ENCODE measurements around the gene MAN2B1. TPM values are rescaled to one million over a fixed set of nuclear protein-coding genes. Genes with fewer than 3 reads are reported as not detected.

The MAN2B1 gene
- total RNA-seq, 4 donors from 2014 or later, result 61.0 to 186 (median 88.5) TPM

Small RNAs within 50 kb of the gene (small RNA-seq; reads per million reads assigned to genes)
- gene SNORD41, result 1,359 reads per million, percentile 99 among the genes with 10 or more reads in this experiment

Other genes with a start within 250 kb of the MAN2B1 start
- gene ZNF443, start 225.7 kb downstream of the MAN2B1 start, total RNA-seq, result 1 to 10 TPM; 4.2 to 5.9 (median 4.8) TPM
- gene ZNF709, start 181.9 kb downstream of the MAN2B1 start, total RNA-seq, result 1 to 10 TPM; 1.5 to 3.1 (median 2.8) TPM
- gene ZNF564, start 115.3 kb downstream of the MAN2B1 start, total RNA-seq, result 10 to 100 TPM; 10.7 to 15.0 (median 14.3) TPM
- gene ZNF490, start 55.9 kb downstream of the MAN2B1 start, total RNA-seq, result 1 to 10 TPM; 5.7 to 9.2 (median 7.8) TPM
- 10 to 100 TPM; 21.2 to 26.0 (median 24.9) TPM for gene ZNF791, start 55.8 kb downstream of the MAN2B1 start, total RNA-seq
- 10 to 100 TPM in 1 of 4 donors, 1 to 10 TPM in 3; 5.7 to 11.6 (median 8.6) TPM for gene WDR83, start 65 bp upstream of the MAN2B1 start, total RNA-seq
- 10 to 100 TPM; 49.9 to 85.7 (median 75.7) TPM for gene DHPS, start 15.1 kb upstream of the MAN2B1 start, total RNA-seq
- not detected for gene GNG14, start 21.3 kb upstream of the MAN2B1 start, total RNA-seq
- 1 to 10 TPM; 2.6 to 3.7 (median 2.7) TPM for gene FBXW9, start 29.9 kb upstream of the MAN2B1 start, total RNA-seq
- gene TNPO2, start 57.2 kb upstream of the MAN2B1 start, total RNA-seq, result 10 to 100 TPM; 42.6 to 66.3 (median 61.3) TPM
- gene TRIR, start 67.9 kb upstream of the MAN2B1 start, total RNA-seq, result 100 to 1,000 TPM; 163 to 417 (median 304) TPM
- 10 to 100 TPM; 35.1 to 53.5 (median 43.4) TPM for gene GET3, start 70.8 kb upstream of the MAN2B1 start, total RNA-seq
- gene BEST2, start 85.0 kb upstream of the MAN2B1 start, total RNA-seq, result not detected
- 100 to 1,000 TPM in 1 of 4 donors, 10 to 100 TPM in 3; 17.1 to 290 (median 36.9) TPM for gene HOOK2, start 108.8 kb upstream of the MAN2B1 start, total RNA-seq
- gene JUNB, start 124.7 kb upstream of the MAN2B1 start, total RNA-seq, result 100 to 1,000 TPM in 3 of 4 donors, 10 to 100 TPM in 1; 77.6 to 304 (median 155) TPM
- 100 to 1,000 TPM; 124 to 217 (median 135) TPM for gene PRDX2, start 135.1 kb upstream of the MAN2B1 start, total RNA-seq
- gene THSD8, start 135.3 kb upstream of the MAN2B1 start, total RNA-seq, result 1 to 10 TPM in 1 of 4 donors, not detected in 3; 1.3 TPM
- 1 to 10 TPM; 3.6 to 7.5 (median 5.1) TPM for gene RNASEH2A, start 139.8 kb upstream of the MAN2B1 start, total RNA-seq
- gene RTBDN, start 167.8 kb upstream of the MAN2B1 start, total RNA-seq, result not detected
- under 1 TPM in 1 of 4 donors, not detected in 3; 0.17 TPM for gene MAST1, start 171.8 kb upstream of the MAN2B1 start, total RNA-seq
- 10 to 100 TPM; 24.9 to 74.8 (median 48.2) TPM for gene DNASE2, start 214.7 kb upstream of the MAN2B1 start, total RNA-seq
- gene KLF1, start 220.5 kb upstream of the MAN2B1 start, total RNA-seq, result not detected
- gene GCDH, start 224.4 kb upstream of the MAN2B1 start, total RNA-seq, result 10 to 100 TPM; 34.9 to 98.5 (median 46.0) TPM

All from subcutaneous adipose tissue (tissue), 4 donors.